ENCODE measurements around the gene BSG.

DNA sequence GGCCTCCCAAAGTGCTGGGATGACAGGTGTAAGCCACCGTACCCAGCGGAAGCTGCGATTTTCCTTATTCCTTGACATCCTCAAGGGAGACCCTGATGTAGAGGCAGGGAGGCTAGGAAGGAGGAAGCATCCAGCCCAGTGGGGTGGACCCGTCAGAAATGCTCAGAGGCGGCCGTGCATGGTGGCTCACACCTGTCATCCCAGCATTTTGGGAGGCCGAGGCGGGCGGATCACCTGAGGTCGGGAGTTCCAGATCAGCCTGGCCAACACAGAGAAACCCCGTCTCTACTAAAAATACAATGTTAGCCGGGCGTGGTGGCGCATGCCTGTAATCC, 17.0 kb upstream of the BSG start:
- TF ChIP-seq, protein P1, sequence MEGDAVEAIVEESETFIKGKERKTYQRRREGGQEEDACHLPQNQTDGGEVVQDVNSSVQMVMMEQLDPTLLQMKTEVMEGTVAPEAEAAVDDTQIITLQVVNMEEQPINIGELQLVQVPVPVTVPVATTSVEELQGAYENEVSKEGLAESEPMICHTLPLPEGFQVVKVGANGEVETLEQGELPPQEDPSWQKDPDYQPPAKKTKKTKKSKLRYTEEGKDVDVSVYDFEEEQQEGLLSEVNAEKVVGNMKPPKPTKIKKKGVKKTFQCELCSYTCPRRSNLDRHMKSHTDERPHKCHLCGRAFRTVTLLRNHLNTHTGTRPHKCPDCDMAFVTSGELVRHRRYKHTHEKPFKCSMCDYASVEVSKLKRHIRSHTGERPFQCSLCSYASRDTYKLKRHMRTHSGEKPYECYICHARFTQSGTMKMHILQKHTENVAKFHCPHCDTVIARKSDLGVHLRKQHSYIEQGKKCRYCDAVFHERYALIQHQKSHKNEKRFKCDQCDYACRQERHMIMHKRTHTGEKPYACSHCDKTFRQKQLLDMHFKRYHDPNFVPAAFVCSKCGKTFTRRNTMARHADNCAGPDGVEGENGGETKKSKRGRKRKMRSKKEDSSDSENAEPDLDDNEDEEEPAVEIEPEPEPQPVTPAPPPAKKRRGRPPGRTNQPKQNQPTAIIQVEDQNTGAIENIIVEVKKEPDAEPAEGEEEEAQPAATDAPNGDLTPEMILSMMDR (conservative IDR thresholded peaks at IDR 0.05; ENCODE audit: low read depth in 2 of 2) = no peak
- TF ChIP-seq JUNB (IDR thresholded peaks at IDR 0.05; ENCODE audit: unreplicated experiment) (no peak), EZH2 (IDR thresholded peaks at IDR 0.05; ENCODE audit: low read depth, unreplicated experiment) (no peak)
- TF ChIP-seq, protein P2, sequence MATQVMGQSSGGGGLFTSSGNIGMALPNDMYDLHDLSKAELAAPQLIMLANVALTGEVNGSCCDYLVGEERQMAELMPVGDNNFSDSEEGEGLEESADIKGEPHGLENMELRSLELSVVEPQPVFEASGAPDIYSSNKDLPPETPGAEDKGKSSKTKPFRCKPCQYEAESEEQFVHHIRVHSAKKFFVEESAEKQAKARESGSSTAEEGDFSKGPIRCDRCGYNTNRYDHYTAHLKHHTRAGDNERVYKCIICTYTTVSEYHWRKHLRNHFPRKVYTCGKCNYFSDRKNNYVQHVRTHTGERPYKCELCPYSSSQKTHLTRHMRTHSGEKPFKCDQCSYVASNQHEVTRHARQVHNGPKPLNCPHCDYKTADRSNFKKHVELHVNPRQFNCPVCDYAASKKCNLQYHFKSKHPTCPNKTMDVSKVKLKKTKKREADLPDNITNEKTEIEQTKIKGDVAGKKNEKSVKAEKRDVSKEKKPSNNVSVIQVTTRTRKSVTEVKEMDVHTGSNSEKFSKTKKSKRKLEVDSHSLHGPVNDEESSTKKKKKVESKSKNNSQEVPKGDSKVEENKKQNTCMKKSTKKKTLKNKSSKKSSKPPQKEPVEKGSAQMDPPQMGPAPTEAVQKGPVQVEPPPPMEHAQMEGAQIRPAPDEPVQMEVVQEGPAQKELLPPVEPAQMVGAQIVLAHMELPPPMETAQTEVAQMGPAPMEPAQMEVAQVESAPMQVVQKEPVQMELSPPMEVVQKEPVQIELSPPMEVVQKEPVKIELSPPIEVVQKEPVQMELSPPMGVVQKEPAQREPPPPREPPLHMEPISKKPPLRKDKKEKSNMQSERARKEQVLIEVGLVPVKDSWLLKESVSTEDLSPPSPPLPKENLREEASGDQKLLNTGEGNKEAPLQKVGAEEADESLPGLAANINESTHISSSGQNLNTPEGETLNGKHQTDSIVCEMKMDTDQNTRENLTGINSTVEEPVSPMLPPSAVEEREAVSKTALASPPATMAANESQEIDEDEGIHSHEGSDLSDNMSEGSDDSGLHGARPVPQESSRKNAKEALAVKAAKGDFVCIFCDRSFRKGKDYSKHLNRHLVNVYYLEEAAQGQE (IDR thresholded peaks at IDR 0.05; ENCODE audit: unreplicated experiment) = no peak
